GM04504 (cell line): Measurements from ENCODE around the gene SHISAL2A.

ENCODE experiments used
- DNase-seq: peaks from one replicate; pipeline ENCODE4 v3.0.0-alpha.2; 2012; ENCODE audit warnings: low read depth

The SHISAL2A gene

DNA sequence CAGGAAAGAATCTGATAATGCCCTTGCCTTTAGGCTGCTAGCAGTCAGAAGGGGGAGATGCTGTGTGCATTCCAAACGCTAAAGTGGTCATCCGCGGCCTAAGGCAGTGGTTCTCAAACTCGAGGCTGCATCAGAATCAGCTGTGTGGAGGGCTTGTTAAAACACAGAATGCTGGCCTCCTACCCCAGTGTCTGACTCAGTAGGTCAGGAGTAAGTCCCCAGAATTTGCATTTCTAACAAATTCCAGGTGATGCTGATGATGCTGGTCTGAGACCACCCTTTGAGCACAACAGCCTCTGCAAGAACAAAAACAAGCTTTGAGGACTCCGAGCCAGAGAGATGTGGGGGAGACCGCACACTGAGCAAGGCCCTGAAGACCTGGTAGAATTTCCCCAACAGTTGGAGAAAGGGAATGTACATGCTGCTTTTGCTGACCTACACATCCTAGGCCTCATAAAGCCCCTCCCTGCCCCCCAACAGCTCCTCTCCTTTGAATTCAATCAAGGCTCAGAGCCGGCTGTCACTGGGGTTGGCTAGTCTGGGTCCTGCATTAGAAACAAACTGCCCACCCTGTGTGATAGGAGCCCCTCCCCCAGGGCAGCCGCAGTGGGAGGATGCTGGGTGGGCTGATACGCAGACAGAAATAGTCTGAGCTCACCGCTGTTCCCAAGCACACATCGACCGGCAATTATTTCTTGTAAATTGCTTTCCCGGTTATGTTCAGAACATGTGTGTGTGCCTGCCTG is 27.1 kb downstream of the SHISAL2A start:
- DNase-seq = no peak

DNA sequence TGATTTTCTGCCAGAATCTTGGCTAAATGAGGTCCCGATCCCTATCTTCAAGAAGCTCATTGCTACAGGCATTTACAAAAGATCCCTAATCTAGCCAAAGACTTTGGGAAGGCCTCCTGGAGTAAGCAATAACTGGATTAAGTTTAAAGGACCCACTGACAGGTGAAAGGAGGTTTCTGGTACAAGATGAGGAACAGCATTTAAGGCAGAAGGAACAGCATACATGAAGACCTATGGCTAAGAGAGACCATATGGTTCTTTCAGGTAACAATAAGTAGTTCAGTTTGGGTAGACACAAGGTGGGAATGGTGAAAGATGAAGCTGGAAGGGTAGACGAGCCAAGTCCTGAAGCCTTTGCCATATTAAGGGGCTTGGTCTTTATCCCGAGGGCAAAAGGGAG is 27.8 kb downstream of the SHISAL2A start:
- no peak for DNase-seq

DNA sequence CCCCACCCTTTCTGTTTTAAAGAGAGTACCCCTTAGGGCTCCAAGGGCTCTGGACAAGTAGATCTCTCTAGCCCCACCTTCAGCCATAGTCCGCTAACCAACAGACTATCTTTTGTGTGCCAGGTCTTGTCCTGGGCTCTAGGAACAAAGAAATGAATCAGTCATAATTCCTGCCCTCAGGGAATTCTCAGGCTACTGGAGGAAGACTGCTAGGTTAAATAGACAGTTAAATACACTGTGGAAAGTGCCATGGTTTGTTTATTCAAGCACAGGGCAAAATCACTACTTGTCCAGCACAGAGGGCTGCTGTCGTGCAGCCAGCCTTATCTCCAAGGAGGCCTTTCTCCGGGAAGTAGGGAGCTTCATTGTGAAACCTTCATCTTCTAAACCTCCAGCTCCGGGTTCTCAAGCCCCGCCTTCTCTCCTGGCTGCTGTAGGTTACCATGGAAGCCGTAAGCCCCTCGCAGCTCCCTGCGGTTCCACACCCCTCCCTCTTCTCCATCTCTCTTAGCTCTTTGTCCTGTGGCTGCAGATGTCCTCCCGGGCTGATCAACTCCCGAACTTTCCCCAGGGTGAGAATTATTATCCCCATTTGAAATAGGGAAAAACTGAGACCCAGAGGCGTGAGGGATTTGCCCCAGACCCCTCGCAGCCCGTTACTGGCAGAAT is 29.8 kb downstream of the SHISAL2A start:
- DNase-seq = peak; percentile 21

DNA sequence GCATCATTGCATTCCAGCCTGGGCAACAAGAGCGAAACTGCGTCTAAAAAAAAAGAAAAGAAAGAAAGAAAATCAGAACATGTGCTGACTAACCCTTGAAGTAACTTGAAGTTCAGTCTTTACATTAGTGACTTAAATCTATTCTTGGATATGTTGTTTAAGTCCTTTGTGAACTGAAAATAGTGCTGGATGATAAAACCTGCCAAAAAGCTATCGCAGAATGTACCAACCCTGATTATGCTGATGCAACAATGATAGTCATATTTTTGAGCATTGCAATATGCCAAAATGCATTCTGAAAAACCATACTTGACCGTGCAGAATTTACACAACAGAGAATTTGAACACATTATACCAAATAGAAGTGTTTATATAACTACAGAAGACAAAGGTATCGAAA is 30.7 kb downstream of the SHISAL2A start:
- no peak for DNase-seq

DNA sequence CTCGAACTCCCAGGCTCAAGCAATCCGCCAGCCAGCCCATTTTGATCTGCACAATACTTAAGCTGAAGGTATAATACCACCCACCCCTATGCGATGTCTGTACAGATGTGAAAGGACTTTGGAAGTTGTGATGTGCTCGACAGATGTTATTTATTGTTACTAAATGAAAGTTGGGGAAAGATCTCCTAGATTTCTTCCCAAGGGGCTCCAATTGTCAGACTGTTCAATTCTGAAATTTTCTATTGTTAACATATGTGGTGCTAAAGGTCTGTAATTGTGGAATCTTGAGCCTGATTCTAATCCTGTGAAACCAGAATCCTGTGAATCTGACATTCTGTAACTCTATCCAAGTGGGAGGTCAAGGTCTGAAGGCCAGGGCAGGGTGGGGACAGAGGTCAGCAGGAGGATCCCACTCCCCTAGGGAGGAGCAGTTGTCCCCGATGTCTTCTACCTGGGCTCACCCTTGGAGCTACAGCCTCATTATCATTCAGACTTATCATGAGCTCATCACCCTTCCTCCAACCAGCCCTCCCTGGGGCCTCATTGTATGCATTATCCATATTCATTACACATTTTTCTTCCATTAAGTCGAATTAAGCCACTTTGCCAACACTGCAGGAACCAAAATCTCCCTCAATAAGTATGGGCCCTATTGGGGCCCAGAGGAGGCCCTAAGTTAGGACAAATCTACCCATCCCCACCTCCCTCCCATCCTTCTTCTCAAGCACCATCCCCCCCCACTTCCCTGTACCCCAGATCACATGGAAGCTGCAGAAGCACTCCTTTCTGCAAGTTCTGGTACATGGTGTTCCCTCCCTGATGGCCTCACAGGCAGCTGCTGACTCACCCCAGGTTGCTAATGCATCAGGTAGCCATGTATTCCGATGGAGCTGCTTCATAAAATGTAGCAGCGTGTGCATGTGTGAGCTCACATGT is 32.3 kb downstream of the SHISAL2A start:
- no peak for DNase-seq

DNA sequence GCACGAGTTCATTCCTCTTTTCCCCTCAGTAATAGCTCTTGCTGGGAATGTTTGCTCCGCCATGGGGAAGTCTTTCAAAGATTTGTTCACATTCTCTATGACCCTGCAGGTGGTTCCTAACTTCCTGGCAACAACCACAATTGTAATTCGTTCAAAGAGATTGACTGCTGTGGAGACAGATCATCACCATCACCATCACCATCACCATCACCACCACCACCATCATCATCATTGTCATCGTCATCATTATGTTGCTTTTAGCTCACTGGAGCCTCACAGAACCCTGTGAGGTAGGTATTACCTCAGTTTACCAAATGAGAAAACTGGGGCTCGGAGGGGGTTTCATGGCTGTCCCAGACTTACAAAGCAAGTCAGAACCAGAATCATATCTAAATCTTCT is 34.3 kb downstream of the SHISAL2A start:
- DNase-seq = no peak

DNA sequence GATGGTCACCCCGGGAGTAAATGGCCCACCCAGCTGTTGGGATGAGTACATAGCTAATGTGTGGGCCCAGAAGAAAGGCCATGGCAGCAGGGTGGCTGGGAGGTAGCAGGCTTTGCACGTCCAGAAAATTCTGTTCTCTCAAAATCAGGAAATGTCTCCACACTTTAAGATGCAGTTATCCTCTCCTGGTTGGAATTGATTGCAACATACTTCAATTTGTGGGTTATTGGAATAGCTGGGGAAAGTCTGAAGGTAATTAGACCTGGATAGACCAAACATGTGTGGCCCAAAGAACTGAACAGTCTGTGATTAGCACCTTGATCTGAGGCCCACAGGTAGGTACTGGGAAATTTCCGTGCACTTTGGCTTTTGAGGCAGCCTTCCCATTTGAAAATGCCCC is 35.0 kb downstream of the SHISAL2A start:
- DNase-seq = no peak

DNA sequence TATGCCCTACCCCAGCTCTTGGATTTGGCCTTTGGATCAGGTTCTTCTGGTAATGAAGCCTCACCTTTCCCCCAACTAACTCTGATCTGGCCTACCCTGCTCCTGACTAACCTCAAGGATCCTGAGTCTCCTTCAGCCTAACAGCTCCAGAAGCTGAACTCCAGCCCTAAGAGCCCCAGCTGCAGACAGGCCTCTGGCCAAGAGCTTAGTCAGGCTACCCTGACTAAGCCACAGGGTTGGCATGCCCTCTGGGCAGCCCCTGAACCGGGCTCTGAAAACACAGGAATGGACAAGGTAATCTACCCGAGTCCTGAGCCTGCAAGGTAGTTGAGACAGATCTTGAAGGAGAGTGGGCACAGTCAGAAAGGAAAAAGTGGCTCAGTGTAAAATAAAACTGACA is 35.7 kb downstream of the SHISAL2A start:
- peak; percentile 22 for DNase-seq

DNA sequence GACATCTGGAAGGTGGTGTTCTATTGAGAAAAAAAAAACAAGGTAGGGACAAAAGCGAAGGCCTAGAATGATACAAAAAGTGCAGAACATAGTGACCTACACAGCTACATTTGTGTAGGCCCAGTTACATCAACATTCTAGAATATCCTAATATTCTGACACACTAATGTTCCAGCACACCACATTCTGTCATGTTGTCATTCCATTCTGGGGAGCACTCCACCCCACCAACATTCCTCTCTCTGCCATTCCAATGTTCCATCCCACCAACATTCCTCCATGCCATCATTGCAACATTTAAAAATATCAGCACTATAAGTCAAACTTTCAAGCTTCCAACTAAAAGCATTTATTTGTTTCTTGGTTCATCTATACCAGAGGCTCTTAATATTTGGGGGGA is 36.7 kb downstream of the SHISAL2A start:
- DNase-seq = peak; percentile 32

DNA sequence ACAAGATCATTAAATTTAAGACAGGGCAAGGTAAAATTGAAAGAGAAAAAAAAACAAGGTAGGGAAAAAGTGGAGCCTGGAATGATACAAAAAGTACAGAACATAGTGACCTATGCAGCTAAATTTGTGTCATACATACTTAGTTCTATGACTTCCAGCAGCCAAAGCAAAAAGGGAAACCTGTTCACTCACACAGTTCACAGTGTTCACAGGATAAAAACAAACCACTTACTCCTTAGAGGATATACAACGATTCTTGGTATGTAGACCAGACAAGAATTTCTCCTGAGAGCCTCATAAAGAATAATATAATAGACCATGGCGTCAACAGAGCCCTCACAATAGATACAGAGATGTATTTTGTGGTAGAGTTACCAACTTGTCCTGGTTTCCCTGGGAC is 37.6 kb downstream of the SHISAL2A start:
- no peak for DNase-seq

DNA sequence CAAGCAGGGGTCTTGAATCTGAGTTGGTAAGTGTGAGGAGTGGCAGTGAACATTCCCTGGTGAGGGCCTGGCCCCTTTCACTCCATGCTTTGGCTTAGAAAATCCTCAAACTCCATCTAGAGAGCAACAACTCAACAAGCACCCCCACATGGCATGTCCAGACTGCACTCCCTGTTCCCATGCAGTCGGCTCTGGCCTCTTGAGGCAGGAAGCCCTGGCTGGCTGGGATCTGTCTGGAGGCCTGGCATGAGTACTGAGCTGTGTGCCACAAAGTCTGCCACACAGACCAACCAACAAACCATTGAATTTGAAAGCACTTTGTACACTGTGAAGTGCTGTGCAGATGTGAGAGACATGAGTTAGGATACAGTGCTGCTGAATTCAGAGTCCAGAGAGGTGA is 40.0 kb downstream of the SHISAL2A start:
- no peak for DNase-seq

DNA sequence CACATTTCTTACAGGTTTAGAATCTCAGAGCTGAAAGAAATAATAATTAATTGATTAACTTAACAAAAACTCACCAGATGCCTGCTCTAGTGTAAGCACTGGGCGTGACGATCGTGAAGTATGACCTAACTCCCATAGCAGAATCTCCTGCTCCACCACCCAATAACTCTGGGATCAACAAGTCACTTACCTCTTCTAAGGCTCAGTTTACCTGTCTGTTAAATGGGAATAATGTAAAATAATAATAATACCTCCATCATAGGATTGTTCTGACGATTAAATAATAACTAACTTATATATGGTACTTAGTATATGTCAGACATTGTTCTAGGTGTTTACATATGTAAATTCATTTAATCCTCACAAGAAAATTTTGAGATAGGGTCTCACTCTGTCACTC is 40.5 kb downstream of the SHISAL2A start:
- DNase-seq = no peak

DNA sequence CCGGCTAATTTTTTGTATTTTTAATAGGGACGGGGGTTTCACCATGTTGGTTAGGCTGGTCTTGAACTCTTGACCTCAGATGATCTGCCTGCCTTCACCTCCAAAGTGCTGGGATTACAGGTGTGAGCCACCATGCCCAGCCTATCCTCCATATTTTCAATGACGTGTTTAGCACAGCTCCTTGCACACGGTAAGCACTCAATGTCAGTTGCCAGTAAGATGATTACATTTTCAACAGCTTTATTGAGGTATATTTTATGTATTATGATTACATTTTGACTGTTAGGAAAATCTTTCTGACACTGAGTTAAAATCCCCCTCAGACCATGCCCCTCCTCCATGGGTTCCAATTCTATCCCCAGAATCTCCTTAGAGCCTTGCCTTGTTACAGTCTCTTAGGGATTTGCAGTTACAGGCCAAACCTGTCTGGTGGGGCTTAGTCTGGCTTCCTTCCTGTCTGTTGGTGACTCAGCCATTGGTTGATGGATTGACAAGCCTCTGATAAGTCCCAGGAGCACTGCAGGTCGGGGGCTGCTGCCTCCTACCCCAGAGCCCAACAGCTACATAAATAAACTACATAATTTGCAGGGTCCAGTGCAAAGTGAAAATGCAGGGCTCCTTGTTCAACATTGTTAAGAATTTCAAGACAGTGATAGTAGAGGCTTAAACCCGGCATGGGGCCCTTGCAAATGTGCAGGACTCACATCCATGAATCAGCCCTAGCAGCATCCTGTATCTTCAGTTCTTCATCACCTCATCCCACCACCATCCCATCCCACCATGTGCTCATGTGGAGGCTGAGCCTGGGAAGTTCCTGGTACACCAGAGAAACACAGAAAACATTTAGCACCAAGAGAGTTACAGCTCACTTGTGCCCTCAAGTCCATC is 41.8 kb downstream of the SHISAL2A start:
- no peak for DNase-seq

DNA sequence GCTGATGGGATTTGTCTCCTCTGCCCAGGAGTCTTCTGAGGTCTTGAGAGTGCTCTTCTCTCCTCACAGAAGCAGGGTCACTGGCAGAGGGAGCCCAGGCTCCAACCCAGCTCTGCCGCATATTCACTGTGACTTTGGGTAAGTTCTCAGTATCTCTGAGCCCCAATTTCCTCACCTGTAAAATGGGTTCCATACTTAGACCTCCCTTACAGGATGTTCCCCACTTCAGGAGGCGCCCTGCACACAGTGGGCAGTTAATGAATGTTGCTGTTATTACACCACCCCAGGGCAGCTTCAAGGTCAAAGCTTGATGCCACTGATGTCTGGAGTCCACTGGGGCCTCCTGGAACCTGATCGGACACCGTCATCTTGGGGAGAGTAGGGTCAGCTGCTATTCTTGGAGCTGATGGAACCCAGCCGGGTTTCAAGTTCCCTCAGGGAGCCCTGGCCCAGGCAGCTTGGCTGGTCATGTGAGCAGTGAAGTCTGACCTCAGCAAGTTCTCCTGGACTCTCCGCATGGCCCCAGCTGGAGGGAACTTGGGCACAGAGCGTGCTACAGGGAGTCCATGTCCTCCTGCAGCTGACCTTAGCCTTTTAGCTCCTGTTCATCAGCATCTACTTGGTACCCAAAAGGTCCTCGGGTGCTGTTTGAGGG is 43.4 kb downstream of the SHISAL2A start:
- no peak for DNase-seq

DNA sequence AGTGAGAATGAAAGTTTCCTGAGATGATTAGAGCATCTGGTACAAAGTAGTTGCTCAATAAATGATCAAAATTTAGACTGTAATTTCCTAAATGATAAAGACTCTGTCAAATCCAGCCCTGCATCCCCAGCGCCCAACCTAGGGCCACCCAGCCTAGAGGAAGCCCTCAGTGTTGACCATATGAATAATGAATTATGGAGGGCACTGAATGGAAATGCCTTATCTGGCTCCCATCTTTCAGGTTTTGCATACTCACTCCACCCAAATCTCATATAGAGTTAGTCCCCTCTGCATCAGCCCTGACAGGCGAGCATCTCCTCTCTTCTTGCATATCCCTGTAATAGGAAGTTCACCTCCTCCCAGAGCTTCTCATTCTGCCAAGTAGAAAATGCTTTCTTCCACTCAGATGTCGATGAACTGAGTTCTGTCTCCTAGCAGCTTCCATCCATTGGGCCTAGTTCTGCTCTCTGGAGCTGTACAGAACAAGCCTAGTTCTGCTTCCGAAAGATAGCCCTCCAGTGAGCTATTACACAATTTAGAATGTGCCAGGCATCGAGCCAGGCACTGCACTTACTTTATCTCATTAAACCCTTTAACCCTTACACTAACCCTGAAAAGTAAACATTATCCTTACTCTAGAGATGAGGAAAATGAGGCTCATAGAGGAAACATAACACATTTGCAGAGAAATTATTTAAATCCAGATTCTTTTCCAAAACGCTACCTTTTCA is 44.3 kb downstream of the SHISAL2A start:
- no peak for DNase-seq

DNA sequence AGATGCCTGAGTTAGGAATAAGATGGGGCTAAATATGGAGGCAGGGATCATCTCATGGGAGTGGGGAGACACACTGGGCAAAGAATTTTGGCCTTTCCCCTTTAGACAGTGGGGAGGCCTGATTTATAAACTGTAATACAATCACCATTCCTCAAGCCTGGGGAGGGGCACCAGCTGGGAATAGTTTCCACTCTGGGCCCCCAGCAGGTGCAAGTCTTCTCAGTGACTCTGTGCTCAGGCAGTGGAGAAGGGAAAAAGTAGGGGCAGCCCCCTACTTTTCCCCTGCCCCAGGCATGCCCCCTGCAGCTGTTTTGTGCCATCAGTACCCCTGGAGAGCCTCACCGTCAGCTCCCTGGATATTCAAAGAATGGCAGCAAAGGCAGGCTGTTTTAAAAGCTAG is 46.1 kb downstream of the SHISAL2A start:
- no peak for DNase-seq

DNA sequence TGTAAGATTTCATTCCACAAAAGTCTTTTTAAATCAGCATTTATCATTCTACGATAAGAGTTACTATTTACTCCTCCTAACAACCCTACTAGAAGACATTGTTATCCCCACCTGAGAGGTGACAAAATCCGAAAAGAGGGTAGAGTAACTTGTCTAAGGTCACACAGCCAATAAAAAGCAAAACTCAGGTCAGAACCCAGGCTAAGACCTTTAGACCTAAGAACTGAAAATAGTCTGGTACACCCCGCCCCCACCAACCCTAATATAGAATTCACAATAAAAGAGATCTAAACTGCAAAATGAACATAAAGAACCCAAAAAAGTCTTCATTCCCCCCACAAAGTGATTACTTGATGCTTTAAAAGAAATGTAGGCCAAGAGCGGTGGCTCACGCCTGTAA is 46.5 kb downstream of the SHISAL2A start:
- DNase-seq = no peak

DNA sequence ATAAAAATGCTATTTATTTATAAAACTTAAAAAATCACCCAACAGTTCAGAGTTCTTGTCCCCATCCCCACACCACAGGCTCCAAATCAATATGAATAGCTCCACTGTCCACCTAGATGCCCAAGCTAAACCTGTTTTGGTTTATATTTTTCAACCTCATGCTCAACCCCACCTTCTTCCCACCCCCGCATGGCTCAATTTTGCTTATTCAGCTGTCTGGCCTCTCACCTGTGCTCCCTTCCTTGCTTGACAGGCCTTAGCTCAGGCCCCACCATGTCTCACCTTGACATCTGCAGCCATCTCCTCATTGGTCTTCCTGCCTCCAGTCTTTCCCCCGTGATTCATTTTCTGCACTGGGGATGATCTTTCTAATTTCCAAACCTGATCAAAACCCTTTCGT is 47.4 kb downstream of the SHISAL2A start:
- DNase-seq = no peak

DNA sequence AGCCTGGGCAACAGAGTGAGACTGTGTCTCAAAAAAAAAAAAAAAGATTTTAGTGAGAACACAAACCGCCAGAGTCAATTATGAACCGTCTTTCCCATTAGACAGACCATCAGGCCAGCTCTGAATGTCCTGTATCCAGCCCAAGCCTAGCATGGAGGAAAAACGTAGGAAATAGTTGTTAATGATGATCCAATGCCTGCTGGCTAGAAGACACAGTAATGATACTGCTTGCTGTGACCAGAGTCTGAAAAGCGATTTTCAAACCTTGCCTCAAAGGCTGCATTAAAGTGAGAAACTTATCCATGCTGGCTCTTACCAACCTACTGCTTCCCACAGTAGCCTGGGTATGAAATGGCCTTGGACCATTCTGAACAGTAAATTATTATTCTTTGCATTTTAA is 48.2 kb downstream of the SHISAL2A start:
- DNase-seq = no peak

DNA sequence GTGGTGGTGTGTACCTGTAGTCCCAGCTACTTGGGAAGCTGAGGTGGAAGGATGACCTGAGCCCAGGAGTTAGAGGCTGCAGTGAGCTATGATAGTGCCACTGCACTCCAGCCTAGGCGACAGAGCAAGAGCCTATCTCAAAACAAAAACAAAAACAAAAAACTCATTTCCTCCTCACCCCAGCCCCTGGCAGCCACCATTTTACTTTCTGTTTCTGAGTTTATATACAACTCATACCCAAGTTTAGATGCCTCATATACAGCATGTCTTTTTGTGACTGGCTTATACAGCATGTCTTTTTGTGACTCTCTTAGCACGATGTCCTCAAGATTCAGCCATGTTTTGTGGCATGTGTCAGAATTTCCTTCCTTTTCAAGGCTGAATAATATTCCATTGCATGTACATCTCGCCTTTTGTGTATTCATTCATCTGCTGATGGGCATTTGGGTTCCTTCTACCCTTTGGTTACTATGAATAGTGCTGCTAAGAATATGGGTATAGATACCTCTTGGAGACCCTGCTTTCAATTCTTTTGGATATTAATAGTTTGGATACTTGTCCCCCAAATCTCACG is 50.5 kb downstream of the SHISAL2A start:
- DNase-seq = no peak
